Measurements from ENCODE around the gene FAM47E.

FAM47E gene

GRCh38 chr4:76233529-76233928 is 18.0 kb upstream of the FAM47E start:
- TF ChIP-seq, protein P1, sequence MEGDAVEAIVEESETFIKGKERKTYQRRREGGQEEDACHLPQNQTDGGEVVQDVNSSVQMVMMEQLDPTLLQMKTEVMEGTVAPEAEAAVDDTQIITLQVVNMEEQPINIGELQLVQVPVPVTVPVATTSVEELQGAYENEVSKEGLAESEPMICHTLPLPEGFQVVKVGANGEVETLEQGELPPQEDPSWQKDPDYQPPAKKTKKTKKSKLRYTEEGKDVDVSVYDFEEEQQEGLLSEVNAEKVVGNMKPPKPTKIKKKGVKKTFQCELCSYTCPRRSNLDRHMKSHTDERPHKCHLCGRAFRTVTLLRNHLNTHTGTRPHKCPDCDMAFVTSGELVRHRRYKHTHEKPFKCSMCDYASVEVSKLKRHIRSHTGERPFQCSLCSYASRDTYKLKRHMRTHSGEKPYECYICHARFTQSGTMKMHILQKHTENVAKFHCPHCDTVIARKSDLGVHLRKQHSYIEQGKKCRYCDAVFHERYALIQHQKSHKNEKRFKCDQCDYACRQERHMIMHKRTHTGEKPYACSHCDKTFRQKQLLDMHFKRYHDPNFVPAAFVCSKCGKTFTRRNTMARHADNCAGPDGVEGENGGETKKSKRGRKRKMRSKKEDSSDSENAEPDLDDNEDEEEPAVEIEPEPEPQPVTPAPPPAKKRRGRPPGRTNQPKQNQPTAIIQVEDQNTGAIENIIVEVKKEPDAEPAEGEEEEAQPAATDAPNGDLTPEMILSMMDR (IDR thresholded peaks at IDR 0.05; ENCODE audit: insufficient read depth, low read length, missing control alignments) = no peak
- ChIA-PET CTCF (no interaction called here), POLR2A (no interaction called here)
- no peak for DNase-seq (ENCODE audit: low read depth, low spot score)
- no peak overlapping the region for H3K4me3 ChIP-seq (ENCODE audit: low read depth, low read length)

DNA sequence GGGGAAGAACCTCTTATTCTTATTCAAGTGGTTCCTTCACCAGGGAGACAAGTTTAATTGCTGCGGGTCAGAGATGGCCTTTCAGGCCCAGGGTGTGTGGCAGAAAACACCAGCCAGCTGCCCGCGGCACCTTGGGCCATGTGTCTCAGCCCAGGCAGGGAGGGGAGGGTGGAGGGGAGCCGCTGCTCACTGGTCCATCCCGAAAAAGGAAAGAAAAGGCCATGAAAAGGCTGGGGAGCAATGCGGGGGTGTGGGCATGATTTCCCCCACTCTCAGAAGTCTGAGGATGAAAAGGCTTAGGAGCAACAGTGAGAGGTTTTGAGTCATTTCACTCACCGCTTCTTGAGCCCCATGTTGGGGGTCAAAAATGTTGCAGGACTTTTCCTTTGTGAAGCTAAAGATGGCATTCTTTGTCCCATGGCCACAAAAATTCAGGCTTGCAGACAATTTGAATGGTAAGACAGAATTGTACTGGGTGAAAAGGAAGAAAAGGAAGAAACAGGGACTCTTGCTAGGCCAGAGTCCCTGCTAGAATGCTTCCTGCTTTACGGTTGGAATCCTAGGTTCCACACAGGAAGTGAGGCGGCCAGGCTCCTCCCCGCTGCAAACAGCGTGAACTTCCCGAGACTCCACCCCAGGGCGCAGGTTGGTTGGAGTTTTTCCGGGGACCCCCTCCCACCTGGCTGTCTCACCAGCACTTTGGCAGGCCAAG is 17.4 kb upstream of the FAM47E start:
- ChIA-PET CTCF (no interaction called here), POLR2A (no interaction called here)
- no peak overlapping the region for H3K4me3 ChIP-seq (ENCODE audit: low read depth, low read length)
- DNase-seq (ENCODE audit: low read depth, low spot score) = no peak
- TF ChIP-seq, protein P1 (IDR thresholded peaks at IDR 0.05; ENCODE audit: insufficient read depth, low read length, missing control alignments) = no peak

DNA sequence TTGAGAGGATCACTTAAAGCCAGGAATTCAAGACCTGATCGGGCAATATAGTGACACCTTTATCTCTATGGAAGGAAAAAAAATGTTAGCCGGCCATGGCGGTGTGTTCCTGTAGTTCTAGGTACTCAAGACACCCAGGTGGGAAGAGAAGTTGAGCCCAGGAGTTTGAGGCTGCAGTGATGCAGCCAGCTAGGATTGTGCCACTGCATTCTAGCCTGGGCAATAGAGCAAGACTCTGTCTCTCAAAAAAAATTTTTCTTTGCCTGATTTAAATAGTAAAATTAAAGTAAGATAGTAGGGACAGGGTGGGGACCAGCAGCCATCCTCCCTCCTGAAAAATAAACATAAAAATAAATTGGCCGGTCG is 16.9 kb upstream of the FAM47E start:
- POLR2A ChIA-PET = no interaction called here
- TF ChIP-seq, protein P1 (IDR thresholded peaks at IDR 0.05; ENCODE audit: insufficient read depth, low read length, missing control alignments) = no peak
- H3K4me3 ChIP-seq (ENCODE audit: low read depth, low read length) = no peak overlapping the region
- DNase-seq (ENCODE audit: low read depth, low spot score) = no peak
- CTCF ChIA-PET = no interaction called here

DNA sequence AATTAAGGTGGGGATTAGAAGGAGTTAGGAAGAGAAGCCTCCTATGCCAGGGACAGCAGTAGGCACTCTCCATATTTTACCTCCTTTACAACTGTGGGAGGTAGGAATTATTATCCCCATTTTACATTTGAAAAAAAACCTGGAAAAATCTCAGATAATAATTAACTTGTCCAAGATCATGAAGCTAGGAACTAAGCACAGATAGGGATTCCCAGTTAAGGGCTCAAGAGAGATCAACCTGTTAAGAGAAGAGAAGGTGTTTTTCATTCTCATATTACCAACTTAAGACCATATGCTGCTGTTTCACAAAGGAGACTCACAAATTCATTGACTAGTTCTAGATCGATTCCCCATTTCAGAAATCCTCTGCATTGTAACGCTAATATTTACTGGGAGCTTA is 16.1 kb upstream of the FAM47E start:
- no peak overlapping the region for H3K4me3 ChIP-seq (ENCODE audit: low read depth, low read length)
- DNase-seq (ENCODE audit: low read depth, low spot score) = no peak
- TF ChIP-seq, protein P1 (IDR thresholded peaks at IDR 0.05; ENCODE audit: insufficient read depth, low read length, missing control alignments) = no peak
- ChIA-PET CTCF (interaction anchor here (1.0 kb wide), 1 partner anchor 71 kb away, joined by 3 read pairs; the partner anchor contains the start of gene STBD1), POLR2A (no interaction called here)

- POLR2A ChIA-PET = no interaction called here
- no peak for DNase-seq (ENCODE audit: low read depth, low spot score)
- TF ChIP-seq, protein P1 (IDR thresholded peaks at IDR 0.05; ENCODE audit: insufficient read depth, low read length, missing control alignments) = no peak
- no peak overlapping the region for H3K4me3 ChIP-seq (ENCODE audit: low read depth, low read length)
- CTCF ChIA-PET = interaction anchor here (1.0 kb wide), 1 partner anchor 71 kb away, joined by 3 read pairs; the partner anchor contains the start of gene STBD1
Measured at GRCh38 chr4:76235915-76236314, 15.6 kb upstream of the FAM47E start.

DNA sequence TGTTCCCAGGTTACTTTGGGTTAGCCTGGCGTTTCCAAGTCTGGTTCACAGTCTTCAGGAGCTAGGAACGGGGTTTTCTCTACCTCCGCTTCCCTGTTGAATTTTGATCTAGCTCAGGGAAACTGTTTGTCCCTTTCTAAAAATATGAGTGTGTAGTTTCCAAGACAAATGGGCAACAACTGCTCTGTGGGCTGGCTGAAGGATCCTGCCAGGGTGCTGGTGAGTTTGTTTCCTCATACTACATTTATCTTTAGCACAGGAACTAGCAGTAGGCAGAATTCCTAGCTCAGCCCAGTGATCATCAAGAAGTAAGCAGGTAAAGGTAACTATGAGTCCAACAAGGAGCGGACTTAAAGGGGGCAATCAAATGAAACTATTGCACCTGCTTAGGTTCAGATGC is 13.3 kb upstream of the FAM47E start:
- no peak for DNase-seq (ENCODE audit: low read depth, low spot score)
- CTCF ChIA-PET = no interaction called here
- TF ChIP-seq, protein P1 (IDR thresholded peaks at IDR 0.05; ENCODE audit: insufficient read depth, low read length, missing control alignments) = no peak
- H3K4me3 ChIP-seq (ENCODE audit: low read depth, low read length) = no peak overlapping the region
- POLR2A ChIA-PET = no interaction called here

Data from AG04449 (cell line).